Measurements from ENCODE around the gene TCF21.

Gene TCF21

DNA sequence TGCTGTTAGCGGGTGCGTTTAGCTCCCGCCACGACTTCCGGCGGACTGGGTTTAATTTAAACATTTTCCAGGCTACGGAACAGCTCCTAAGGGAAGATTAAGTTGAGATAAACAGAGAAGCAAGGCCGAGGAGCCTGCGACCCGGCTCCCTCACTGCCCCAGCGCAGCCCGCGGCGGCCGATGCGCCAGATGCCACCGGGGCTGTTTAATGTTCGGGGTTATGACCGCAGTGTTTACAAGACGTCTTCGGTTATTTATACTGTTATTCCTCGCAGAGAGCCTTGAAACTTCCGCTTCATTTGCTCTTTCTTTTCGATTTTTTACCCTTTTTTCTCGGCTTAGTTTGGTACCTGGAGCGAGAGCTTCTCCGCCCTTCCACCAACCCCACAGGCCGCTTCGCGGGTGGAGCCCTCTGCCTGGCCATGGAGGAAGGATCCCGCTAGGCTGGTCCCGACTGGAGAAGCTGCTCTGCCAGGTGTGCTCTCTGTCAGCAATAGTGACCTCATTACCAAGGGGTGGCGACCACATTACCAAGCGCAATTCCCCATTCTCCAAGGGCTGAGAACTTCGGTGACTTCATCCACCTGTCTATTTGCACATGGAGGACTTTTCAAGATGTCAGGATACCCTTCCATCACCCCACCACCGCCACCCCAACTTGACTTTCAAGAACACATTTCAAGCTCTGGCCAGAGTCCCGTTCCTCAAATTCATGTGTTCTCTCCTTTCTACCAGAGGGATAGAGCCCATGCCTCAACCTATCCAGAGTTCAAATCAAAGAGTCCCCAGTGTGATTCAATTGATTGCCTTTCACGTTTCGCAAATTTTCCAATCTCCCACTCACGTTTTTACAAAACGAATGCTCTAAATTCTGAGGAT lies 4.1 kb downstream of the TCF21 start:
- no peak for TF ChIP-seq CTCF (conservative IDR thresholded peaks at IDR 0.05; ENCODE audit: control insufficient read depth, insufficient read depth, low read depth, low read length)
- no peak for DNase-seq (ENCODE audit: low read depth)
- no peak overlapping the region for H3K4me3 ChIP-seq (ENCODE audit: control insufficient read depth, low read depth, low read length)

DNA sequence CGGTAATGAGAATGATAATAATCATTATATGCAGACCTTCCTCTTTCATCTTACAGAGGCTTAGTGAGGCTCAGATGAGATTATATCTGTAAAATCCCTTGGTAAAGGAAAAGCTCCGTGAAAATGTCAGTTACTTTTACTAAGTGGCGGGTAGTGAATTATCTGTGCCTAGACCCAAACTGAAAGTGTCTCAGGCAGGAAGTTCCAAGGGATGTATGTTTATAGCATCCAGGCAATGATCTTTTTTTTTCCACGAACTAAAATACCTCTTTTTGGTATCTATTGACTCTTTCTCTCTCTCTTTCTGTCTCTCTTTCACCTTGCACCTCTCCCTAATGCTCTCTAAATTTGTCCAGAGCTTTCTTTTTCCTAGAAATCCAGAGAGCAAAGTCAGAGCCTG lies 5.0 kb downstream of the TCF21 start:
- no peak for TF ChIP-seq CTCF (conservative IDR thresholded peaks at IDR 0.05; ENCODE audit: control insufficient read depth, insufficient read depth, low read depth, low read length)
- no peak overlapping the region for H3K4me3 ChIP-seq (ENCODE audit: control insufficient read depth, low read depth, low read length)
- DNase-seq (ENCODE audit: low read depth) = no peak

DNA sequence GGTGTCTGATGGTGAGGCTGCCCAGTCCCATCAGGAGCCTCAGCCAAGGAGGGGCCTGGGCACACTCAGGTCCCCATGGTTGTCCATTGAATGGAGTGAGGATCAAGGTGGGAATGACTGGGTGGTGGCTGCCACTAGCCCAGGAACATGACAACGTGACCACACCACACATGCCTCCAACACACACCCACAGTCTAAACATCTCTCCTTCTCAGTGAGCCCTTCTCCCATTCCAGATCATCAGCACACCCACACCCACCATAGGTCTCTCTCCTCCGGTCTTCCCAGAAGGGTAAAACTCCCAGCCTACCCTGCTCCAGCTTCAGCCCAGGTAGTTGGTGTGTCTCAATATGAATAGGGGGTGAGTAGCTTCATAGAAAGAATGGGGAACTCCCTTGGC lies 5.5 kb downstream of the TCF21 start:
- no peak for DNase-seq (ENCODE audit: low read depth)
- H3K4me3 ChIP-seq (ENCODE audit: control insufficient read depth, low read depth, low read length) = no peak overlapping the region
- no peak for TF ChIP-seq CTCF (conservative IDR thresholded peaks at IDR 0.05; ENCODE audit: control insufficient read depth, insufficient read depth, low read depth, low read length)

- TF ChIP-seq CTCF (conservative IDR thresholded peaks at IDR 0.05; ENCODE audit: control insufficient read depth, insufficient read depth, low read depth, low read length) = no peak
- DNase-seq (ENCODE audit: low read depth) = peak; percentile 40
- H3K4me3 ChIP-seq (ENCODE audit: control insufficient read depth, low read depth, low read length) = no peak overlapping the region
Measured at GRCh38 chr6:133894795-133895358, 6.0 kb downstream of the TCF21 start.

- TF ChIP-seq CTCF (conservative IDR thresholded peaks at IDR 0.05; ENCODE audit: control insufficient read depth, insufficient read depth, low read depth, low read length) = peak; percentile 14
- peak overlapping the region; percentile 25 for H3K4me3 ChIP-seq (ENCODE audit: control insufficient read depth, low read depth, low read length)
- peak; percentile 30 for DNase-seq (ENCODE audit: low read depth)
Measured at GRCh38 chr6:133895573-133896343, 6.8 kb downstream of the TCF21 start.

DNA sequence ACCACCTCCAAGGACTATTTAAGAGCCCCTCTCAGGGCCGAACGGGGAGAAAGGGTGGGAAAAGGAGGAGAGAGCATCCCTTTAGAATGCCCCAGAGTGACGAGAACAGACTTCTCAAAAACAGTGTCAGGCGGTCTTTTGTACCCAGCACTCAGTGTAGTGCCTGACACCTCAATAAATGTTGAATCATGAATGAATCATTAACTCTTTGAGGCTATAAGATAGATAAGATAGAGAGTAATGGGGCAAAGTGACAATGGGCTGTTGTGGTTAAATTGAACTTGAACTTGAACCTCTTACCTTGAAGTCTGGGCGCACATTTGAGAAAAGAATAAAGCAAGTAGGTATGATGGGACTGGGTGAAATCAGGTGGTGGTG lies 7.4 kb downstream of the TCF21 start:
- H3K4me3 ChIP-seq (ENCODE audit: control insufficient read depth, low read depth, low read length) = no peak overlapping the region
- no peak for DNase-seq (ENCODE audit: low read depth)
- no peak for TF ChIP-seq CTCF (conservative IDR thresholded peaks at IDR 0.05; ENCODE audit: control insufficient read depth, insufficient read depth, low read depth, low read length)

Data from fibroblast of mammary gland (primary cell).